ENCODE data around the gene BSG.

DNA sequence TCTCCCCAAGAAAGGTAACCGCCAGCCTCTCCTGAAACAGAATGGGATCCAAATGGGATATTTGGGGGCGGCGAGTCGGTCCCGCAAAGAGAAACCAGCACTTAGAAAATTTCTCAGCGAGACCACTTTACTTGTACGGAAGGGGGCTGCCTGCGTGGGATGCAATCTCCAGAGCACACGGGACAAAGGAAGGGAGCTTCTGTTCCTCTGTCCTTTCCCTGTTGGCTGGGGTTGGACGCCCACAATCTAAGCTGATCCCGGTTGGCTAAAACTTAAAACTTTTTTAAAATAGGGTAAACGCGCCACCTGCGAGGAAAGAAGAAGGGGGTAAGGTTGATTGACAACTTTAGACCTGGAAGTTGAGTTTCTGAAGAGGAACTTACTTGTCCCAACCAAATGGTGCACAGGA lies 826 bp upstream of the BSG start:
- TF ChIP-seq, protein P1, sequence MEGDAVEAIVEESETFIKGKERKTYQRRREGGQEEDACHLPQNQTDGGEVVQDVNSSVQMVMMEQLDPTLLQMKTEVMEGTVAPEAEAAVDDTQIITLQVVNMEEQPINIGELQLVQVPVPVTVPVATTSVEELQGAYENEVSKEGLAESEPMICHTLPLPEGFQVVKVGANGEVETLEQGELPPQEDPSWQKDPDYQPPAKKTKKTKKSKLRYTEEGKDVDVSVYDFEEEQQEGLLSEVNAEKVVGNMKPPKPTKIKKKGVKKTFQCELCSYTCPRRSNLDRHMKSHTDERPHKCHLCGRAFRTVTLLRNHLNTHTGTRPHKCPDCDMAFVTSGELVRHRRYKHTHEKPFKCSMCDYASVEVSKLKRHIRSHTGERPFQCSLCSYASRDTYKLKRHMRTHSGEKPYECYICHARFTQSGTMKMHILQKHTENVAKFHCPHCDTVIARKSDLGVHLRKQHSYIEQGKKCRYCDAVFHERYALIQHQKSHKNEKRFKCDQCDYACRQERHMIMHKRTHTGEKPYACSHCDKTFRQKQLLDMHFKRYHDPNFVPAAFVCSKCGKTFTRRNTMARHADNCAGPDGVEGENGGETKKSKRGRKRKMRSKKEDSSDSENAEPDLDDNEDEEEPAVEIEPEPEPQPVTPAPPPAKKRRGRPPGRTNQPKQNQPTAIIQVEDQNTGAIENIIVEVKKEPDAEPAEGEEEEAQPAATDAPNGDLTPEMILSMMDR (IDR thresholded peaks at IDR 0.05 in 2 of 3, conservative IDR thresholded peaks at IDR 0.05 in 1 of 3; ENCODE audit: insufficient read depth in 2 of 3, low read depth in 1 of 3, low read length in 3 of 3), result no peak
- TF ChIP-seq NR2F6 (CRISPR knock-in tag; IDR thresholded peaks at IDR 0.05), result no peak
- no peak for TF ChIP-seq EZH2 (IDR thresholded peaks at IDR 0.05; ENCODE audit: borderline replicate concordance, low read depth, low read length)
- no peak for TF ChIP-seq SRSF1 (IDR thresholded peaks at IDR 0.05; ENCODE audit: low read depth, low read length)
- TF ChIP-seq POLR2A (conservative IDR thresholded peaks at IDR 0.05), result peak; percentile 37; the same call in 1 of the 2 replicates
- TF ChIP-seq HLTF (IDR thresholded peaks at IDR 0.05), result no peak
- no peak for TF ChIP-seq KLF1 (tag; IDR thresholded peaks at IDR 0.05)
- no peak for TF ChIP-seq TEAD4 (IDR thresholded peaks at IDR 0.05; ENCODE audit: low read length)
- no peak for TF ChIP-seq TEAD4 (CRISPR knock-in tag; IDR thresholded peaks at IDR 0.05; ENCODE audit: borderline replicate concordance)
- TF ChIP-seq ZNF239 (CRISPR knock-in tag; IDR thresholded peaks at IDR 0.05), result no peak
- TF ChIP-seq RBM17 (IDR thresholded peaks at IDR 0.05; ENCODE audit: borderline replicate concordance, low read depth, low read length), result no peak
